22Rv1 (cell line): ENCODE measurements around the gene HP1BP3.

ENCODE experiments used
- CTCF ChIP-seq: fragments of 450-650 bp; IDR thresholded peaks from 2 replicates; pipeline ENCODE4 v1.5.1; 2017; ENCODE audit warnings: mild to moderate bottlenecking
- ZFX ChIP-seq: fragments of 450-650 bp; IDR thresholded peaks from 2 replicates; pipeline ENCODE4 v1.6.1; 2017; ENCODE audit warnings: antibody characterized with exemption, borderline replicate concordance

- TF ChIP-seq CTCF (no peak), ZFX (no peak)
These were observed 32.7 kb upstream of the HP1BP3 start for GRCh38 chr1:20819818-20820217.
